Erythroblast (primary cell): Measurements from ENCODE around the gene WDR7.

Experiments used
- GATA1 ChIP-seq: IDR thresholded peaks from 2 replicates; pipeline ENCODE4 v1.6.1; 2011; ENCODE audit warnings: low read depth, mild to moderate bottlenecking, control low read depth, low read length, moderate library complexity
- POLR2A ChIP-seq: IDR thresholded peaks from 2 replicates; pipeline ENCODE4 v1.6.1; 2011; ENCODE audit warnings: mild to moderate bottlenecking, low read length

DNA sequence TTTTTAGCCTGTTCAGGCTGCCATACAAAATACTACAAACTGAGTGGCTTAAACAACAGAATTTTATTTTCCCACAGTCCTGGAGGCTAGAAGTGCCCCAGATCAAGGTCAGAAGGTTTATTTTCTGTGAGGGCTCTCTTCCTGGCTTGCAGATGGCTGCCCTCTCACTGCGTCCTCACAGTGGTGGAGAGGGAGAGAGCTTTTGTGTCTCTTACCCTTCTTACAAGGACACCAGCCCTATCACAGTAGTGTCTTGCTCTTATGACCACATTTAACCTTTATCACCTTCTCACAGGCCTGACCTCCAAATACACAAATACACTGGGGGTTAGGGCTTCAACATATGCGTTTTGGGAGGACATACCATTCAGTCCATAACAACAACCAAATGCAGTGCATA, 11.7 kb downstream of the WDR7 start:
- no peak for TF ChIP-seq POLR2A
- TF ChIP-seq GATA1 = no peak
